ENCODE measurements around the gene DOK5.

DOK5 gene

DNA sequence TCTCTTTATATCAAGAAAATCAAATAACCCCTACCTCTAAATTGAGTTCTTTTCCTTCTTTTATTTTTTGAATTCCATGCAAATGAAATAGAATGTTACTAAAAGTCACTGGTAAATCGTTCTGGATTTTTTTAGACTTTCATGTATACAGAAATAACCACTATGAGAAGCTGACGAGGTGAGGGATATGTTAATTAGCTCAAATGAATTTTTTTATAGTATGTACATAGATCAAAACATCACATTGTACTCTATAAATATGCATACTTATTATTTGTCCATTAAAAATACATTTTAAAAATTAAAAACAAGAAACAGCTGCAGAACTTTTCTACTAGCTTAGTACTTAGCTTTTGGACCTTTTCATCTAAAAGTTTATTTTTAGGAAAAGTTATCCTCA lies 165.4 kb downstream of the DOK5 start:
- in situ Hi-C loops (cut with MboI; ENCODE audit: low sequenced_read_pairs): loop anchor here (25.0 kb wide), 1 partner anchor 528 kb away; no protein-coding TSS in a partner anchor

GRCh38 chr20:54642864-54643667 lies 167.7 kb downstream of the DOK5 start:
- in situ Hi-C loops (cut with MboI; ENCODE audit: low sequenced_read_pairs): loop anchor here (25.0 kb wide), 1 partner anchor 531 kb away; no protein-coding TSS in a partner anchor

- in situ Hi-C loops (cut with MboI; ENCODE audit: low sequenced_read_pairs): loop anchor here (25.0 kb wide), 1 partner anchor 531 kb away; no protein-coding TSS in a partner anchor
Observed at GRCh38 chr20:54643761-54644160, 168.4 kb downstream of the DOK5 start.

GRCh38 chr20:54645445-54646155 lies 170.2 kb downstream of the DOK5 start:
- in situ Hi-C loops (cut with MboI; ENCODE audit: low sequenced_read_pairs): loop anchor here (25.0 kb wide), 1 partner anchor 533 kb away; no protein-coding TSS in a partner anchor

DNA sequence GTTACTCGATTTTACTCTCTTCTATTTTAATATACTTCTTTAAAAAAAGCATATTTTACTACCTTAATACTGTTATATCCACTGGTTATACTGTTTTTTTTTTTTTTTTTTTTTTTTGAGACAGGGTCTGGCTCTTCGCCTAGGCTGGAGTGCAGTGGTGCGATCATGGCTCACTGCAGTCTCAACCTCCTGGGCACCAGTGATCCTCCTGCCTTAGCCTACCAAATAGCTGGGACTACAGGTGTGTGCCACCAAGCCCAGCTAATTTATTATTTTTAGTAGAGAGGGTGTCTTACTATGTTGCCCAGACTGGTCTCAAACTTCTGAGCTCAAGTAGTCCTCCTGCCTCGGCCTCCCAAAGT lies 170.7 kb downstream of the DOK5 start:
- in situ Hi-C loops (cut with MboI; ENCODE audit: low sequenced_read_pairs): loop anchor here (25.0 kb wide), 1 partner anchor 534 kb away; no protein-coding TSS in a partner anchor

DNA sequence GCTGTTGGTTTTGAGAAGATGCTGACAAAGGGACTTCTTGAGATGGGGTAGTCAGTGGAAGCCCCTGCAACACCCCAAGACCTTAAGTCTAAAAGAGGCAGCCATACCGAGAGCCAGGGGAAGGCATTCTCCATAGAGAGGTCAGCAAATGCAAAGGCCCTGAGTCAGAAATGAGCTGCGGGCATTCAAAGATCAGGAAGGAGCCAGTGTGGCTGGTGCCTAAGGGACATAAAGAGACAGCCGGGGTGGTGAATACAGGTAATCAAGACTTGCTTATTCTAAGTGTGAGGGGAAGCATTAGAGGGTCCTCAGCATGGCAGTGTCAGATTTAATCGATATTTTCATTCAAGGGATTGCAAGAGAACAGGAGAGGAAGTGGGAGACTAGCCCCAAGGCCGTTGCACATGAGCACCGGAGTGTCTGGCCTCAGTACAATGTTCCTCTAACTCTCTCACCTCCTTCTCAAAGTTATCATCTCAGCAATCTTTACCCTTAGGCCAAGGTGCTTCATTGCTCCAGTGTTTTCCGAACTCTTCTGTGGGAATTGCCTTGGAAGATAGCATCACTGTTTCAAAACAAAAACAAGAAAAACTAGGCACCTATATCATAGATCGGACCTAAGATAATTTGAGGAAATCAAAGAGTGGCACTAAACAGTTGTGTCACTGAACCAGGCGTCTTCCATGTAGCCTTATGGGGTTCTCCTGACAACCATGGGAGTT lies 173.2 kb downstream of the DOK5 start:
- in situ Hi-C loops (cut with MboI; ENCODE audit: low sequenced_read_pairs): loop anchor here (25.0 kb wide), 1 partner anchor 536 kb away; no protein-coding TSS in a partner anchor

DNA sequence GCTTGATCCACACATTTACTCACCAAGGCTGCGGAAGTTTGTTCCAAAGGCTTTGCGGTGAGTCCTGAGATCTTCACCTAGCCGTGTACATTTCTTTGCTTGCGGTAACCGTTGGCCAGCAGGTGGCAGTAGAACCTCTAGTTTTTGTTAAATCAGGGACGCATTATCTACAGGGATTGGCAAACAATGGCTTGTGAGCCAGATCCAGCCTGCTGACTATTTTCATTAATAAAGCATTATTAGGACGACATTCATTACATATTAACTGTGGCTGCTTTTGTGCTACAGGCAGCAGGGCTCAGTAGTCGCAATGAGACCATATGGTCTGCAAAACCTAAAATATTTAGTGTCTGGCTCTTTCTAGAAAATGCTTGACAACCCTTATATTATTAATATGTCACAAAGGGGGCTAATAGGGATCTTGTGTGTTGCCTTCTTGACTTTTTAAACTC lies 174.1 kb downstream of the DOK5 start:
- in situ Hi-C loops (cut with MboI; ENCODE audit: low sequenced_read_pairs): loop anchor here (25.0 kb wide), 1 partner anchor 537 kb away; no protein-coding TSS in a partner anchor

GRCh38 chr20:54650052-54650719 lies 174.8 kb downstream of the DOK5 start:
- in situ Hi-C loops (cut with MboI; ENCODE audit: low sequenced_read_pairs): no loop called here

DNA sequence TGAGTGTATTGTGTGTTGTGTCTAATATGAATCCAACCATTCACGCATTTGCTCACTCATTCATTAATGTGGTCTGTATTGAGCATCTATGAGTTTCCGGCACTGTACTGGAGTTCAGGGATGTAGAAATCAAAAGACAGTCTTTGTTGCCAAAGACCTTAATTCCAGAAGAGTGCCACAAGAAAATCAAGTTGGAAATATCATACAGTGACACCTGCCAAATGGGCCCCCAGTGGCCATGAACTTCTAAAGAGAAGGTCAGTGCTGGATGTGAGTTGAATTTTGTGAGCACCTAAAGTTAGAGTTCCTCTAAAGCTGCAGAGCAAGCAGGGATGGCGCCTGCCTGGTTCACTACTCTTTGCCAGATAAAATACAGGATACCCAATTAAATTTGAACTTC lies 175.9 kb downstream of the DOK5 start:
- in situ Hi-C loops (cut with MboI; ENCODE audit: low sequenced_read_pairs): no loop called here

- in situ Hi-C loops (cut with MboI; ENCODE audit: low sequenced_read_pairs): no loop called here
Observed at GRCh38 chr20:54654450-54654849, 179.1 kb downstream of the DOK5 start.

GRCh38 chr20:54657268-54657826 lies 182.0 kb downstream of the DOK5 start:
- in situ Hi-C loops (cut with MboI; ENCODE audit: low sequenced_read_pairs): no loop called here

DNA sequence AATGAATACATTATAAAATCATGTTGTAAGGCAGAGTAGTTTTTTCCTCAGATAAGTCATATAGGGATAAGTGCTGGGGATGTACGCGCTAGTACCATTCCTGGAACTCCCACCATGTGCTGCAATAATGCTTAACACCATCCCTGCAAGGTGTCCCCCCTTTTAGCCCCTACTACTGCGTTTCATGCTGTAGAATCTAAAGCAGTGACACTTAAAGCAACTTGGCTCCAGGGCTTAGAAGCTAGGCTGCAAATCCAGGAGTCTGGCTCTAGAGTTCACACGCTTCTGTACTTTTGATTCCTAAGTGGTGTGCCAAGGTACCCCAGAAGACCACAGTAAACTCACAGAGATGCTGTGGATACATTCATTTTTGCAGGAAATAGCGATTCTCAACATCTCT lies 183.1 kb downstream of the DOK5 start:
- in situ Hi-C loops (cut with MboI; ENCODE audit: low sequenced_read_pairs): no loop called here

DNA sequence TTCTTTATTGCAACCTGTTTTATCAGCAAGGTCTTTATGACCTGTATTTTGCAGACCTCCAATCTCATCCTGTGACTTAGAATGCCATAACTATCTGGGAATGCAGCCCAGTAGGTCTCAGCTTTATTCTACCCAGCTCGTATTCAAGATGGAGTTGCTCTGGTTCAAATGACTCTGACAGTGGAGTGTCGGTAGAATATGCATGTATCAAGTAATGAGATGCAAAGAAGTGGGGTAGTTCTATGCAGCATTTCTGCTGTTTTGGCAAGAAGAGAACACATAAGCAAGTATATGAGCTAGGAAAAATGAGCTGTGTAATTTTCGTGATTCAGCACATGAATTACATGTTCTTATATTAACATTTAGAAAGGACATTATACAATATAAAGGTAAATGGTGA lies 185.9 kb downstream of the DOK5 start:
- in situ Hi-C loops (cut with MboI; ENCODE audit: low sequenced_read_pairs): no loop called here

DNA sequence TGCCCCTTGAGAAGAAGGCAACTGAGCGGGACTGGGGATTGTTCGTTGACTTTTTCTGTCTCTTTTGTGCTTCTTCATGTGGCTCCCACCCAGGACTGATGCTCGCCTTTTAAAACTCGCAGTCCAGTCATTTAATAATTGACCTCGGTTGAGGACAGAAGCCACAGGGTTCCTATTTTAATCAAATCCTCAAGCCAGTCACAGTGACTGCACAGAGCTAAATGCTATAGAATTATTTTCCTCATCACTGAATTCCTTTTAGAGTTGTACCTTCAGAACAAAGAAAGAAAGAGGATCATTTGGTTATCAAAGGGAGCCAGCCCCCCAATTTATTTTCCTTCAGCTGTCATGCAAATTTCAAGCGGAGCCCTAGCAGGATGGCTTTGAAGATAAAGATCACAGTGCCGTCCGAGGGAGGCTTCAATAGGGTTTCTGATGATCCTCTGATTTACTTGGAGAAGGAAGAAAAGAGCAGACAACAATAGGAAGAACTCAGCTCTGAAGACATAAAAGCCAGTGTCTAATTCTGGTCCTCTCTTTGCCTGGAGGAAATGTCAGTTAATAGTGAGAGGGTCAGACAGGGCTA lies 186.6 kb downstream of the DOK5 start:
- in situ Hi-C loops (cut with MboI; ENCODE audit: low sequenced_read_pairs): no loop called here

- in situ Hi-C loops (cut with MboI; ENCODE audit: low sequenced_read_pairs): no loop called here
Observed at GRCh38 chr20:54665812-54666211, 190.4 kb downstream of the DOK5 start.

- in situ Hi-C loops (cut with MboI; ENCODE audit: low sequenced_read_pairs): no loop called here
Observed at GRCh38 chr20:54668271-54669039, 193.1 kb downstream of the DOK5 start.

DNA sequence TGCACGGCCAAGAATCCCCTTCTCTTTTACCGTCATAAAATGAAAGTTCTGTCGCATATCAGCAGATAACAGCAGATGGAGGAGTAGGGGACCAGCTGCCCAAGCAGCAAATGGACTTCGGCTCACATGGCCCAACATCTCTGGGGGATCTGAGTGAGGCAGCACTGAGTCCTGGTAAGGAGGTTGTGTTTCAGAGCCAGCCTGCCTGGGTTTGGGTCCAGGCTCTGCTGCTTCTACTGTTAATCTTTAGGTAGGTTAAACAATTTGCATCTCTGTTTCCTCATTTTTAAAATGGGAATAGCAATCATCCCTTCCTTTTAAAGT lies 193.6 kb downstream of the DOK5 start:
- in situ Hi-C loops (cut with MboI; ENCODE audit: low sequenced_read_pairs): no loop called here

DNA sequence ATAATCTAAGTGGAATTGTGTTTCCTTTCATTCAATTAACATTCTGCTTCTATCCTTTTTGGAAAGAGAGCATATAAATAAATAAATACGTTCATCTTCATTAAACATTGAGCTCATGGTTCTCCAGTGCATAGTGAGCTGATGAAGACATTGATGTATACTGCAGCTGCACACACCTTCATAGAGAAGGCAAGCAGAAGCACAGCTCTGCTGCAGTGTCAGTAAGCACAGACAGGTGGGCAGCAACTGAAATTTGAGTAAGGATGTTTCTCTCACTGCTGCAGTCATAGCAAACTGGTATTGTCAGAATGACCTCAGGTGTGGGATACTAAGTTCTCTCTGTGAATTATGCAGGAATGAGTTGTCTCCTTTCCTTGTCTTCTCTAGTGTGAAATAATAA lies 202.9 kb downstream of the DOK5 start:
- in situ Hi-C loops (cut with MboI; ENCODE audit: low sequenced_read_pairs): no loop called here

DNA sequence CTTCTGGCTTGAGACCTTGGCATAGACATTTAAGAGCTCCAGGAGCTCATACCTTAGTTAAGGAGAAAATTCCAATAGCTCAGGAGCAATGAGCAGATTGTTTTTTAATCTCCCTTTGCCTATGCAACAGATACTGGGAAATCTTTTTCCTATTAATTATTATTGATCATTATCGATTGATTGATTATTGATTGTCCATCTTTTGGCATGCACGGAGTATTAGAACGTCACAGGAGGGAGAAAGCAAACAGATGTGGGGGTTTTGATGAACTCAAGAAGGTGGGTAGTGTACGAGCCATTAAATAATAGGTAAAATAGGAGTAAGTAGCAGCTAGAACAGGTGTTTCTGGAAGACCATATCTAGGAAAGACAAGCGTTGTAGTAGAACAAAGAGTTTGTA lies 205.0 kb downstream of the DOK5 start:
- in situ Hi-C loops (cut with MboI; ENCODE audit: low sequenced_read_pairs): no loop called here

Measured in HL-60/S4 treated with phorbol 12-myristate 13-acetate at 8.2 ng/mL for 4 days and 3 days (cell line).